SK-N-SH treated with all-trans-retinoic acid at 6 μM for 48 hours (cell line): ENCODE measurements around the gene PAFAH1B2.
"Not testable (repeated sequence)": the region's sequence is repeated elsewhere in the genome, so short reads cannot be mapped to it uniquely, and the experiment has no call there.

Source experiments
- ARNTL ChIP-seq: fragments of 450-650 bp; formaldehyde crosslinking; IDR thresholded peaks from 2 replicates; pipeline ENCODE4 v1.5.0; 2020; ENCODE audit warnings: low read depth, mild to moderate bottlenecking, moderate library complexity, borderline replicate concordance
- BACH2 ChIP-seq: fragments of 250-450 bp; sonication (Bioruptor Pico); IDR thresholded peaks from 2 replicates; pipeline ENCODE4 v1.9.0; 2021; ENCODE audit warnings: mild to moderate bottlenecking, borderline replicate concordance
- CSDC2 ChIP-seq: fragments of 250-450 bp; sonication (Bioruptor Pico); IDR thresholded peaks from 2 replicates; pipeline ENCODE4 v1.5.0; 2020; ENCODE audit warnings: mild to moderate bottlenecking, moderate library complexity
- CSRNP3 ChIP-seq: fragments of 250-450 bp; sonication (Bioruptor Pico); IDR thresholded peaks from 2 replicates; pipeline ENCODE4 v1.5.1; 2021; ENCODE audit warnings: mild to moderate bottlenecking, moderate library complexity
- ESRRG ChIP-seq: fragments of 250-450 bp; sonication (Bioruptor Pico); IDR thresholded peaks from 2 replicates; pipeline ENCODE4 v1.6.1; 2021; ENCODE audit warnings: mild to moderate bottlenecking
- ISL1 ChIP-seq: fragments of 250-450 bp; sonication (Bioruptor Pico); IDR thresholded peaks from 2 replicates; pipeline ENCODE4 v2.1.2; 2022; ENCODE audit warnings: mild to moderate bottlenecking, moderate library complexity
- OSR1 ChIP-seq: fragments of 250-450 bp; sonication (Bioruptor Pico); IDR thresholded peaks from 2 replicates; pipeline ENCODE4 v1.8.0; 2022; ENCODE audit warnings: moderate library complexity, mild to moderate bottlenecking, inconsistent platforms
- PATZ1 ChIP-seq: fragments of 250-450 bp; sonication (Bioruptor Pico); IDR thresholded peaks from 2 replicates; pipeline ENCODE4 v1.8.0; 2020; ENCODE audit warnings: mild to moderate bottlenecking, moderate library complexity, borderline replicate concordance
- PPARA ChIP-seq: fragments of 250-450 bp; sonication (Bioruptor Pico); IDR thresholded peaks from 2 replicates; pipeline ENCODE4 v1.5.0; 2020; ENCODE audit warnings: mild to moderate bottlenecking, borderline replicate concordance
- TSHZ2 ChIP-seq: fragments of 250-450 bp; sonication (Bioruptor Pico); IDR thresholded peaks from 2 replicates; pipeline ENCODE4 v1.5.0; 2020; ENCODE audit warnings: mild to moderate bottlenecking, moderate library complexity
- ZC3H10 ChIP-seq: fragments of 250-450 bp; sonication (Bioruptor Pico); IDR thresholded peaks from 2 replicates; pipeline ENCODE4 v1.5.1; 2021; ENCODE audit warnings: mild to moderate bottlenecking, moderate library complexity
- ZFP3 ChIP-seq: fragments of 250-450 bp; sonication (Bioruptor Pico); IDR thresholded peaks from 2 replicates; pipeline ENCODE4 v1.5.0; 2020; ENCODE audit warnings: mild to moderate bottlenecking, moderate library complexity
- ZFP30 ChIP-seq: fragments of 450-650 bp; formaldehyde crosslinking; IDR thresholded peaks from 2 replicates; pipeline ENCODE4 v1.5.0; 2022; ENCODE audit warnings: mild to moderate bottlenecking, moderate library complexity

- TF ChIP-seq PATZ1 (CRISPR knock-in tag); OSR1; ZFP30 (CRISPR knock-in tag); BACH2 (CRISPR knock-in tag); ESRRG (CRISPR knock-in tag); ZFP3 (CRISPR knock-in tag); TSHZ2 (CRISPR knock-in tag); CSRNP3 (CRISPR knock-in tag); CSDC2 (CRISPR knock-in tag); ISL1 (CRISPR knock-in tag); ARNTL (CRISPR knock-in tag); PPARA (CRISPR knock-in tag); ZC3H10: not testable (repeated sequence)
Observed at GRCh38 chr11:117134979-117135378, 9.1 kb upstream of the PAFAH1B2 start.
